A673 (cell line): ENCODE data around the gene CARD11.

Source experiments
- EZH2 ChIP-seq: fragments of 200-600 bp; sonication (generic); IDR thresholded peaks from 2 replicates; pipeline ENCODE4 v1.6.1; 2017; ENCODE audit warnings: borderline replicate concordance, low read depth, mild to moderate bottlenecking, mixed read lengths, antibody characterized with exemption, low read length; ENCODE audit not compliant: poor library complexity, severe bottlenecking
- TF ChIP-seq, protein P1 (sequence below): fragments of 300-800, 200-600 bp; sonication (generic); conservative IDR thresholded peaks from 2 replicates; pipeline ENCODE4 v1.5.1; 2017; ENCODE audit warnings: low read depth, mild to moderate bottlenecking, antibody characterized with exemption, low read length, moderate library complexity, mixed read lengths

GRCh38 chr7:2928613-2929311 is 114.9 kb downstream of the CARD11 start:
- TF ChIP-seq, protein P1, sequence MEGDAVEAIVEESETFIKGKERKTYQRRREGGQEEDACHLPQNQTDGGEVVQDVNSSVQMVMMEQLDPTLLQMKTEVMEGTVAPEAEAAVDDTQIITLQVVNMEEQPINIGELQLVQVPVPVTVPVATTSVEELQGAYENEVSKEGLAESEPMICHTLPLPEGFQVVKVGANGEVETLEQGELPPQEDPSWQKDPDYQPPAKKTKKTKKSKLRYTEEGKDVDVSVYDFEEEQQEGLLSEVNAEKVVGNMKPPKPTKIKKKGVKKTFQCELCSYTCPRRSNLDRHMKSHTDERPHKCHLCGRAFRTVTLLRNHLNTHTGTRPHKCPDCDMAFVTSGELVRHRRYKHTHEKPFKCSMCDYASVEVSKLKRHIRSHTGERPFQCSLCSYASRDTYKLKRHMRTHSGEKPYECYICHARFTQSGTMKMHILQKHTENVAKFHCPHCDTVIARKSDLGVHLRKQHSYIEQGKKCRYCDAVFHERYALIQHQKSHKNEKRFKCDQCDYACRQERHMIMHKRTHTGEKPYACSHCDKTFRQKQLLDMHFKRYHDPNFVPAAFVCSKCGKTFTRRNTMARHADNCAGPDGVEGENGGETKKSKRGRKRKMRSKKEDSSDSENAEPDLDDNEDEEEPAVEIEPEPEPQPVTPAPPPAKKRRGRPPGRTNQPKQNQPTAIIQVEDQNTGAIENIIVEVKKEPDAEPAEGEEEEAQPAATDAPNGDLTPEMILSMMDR, result no peak
- TF ChIP-seq EZH2, result no peak
